ENCODE results near the gene RRBP1. TPM values are rescaled to one million over a fixed set of nuclear protein-coding genes. Genes with fewer than 3 reads are reported as not detected.

The RRBP1 gene
- total RNA-seq, 6 experiments from 2014 or later, result 121 to 274 (median 193) TPM

DNA sequence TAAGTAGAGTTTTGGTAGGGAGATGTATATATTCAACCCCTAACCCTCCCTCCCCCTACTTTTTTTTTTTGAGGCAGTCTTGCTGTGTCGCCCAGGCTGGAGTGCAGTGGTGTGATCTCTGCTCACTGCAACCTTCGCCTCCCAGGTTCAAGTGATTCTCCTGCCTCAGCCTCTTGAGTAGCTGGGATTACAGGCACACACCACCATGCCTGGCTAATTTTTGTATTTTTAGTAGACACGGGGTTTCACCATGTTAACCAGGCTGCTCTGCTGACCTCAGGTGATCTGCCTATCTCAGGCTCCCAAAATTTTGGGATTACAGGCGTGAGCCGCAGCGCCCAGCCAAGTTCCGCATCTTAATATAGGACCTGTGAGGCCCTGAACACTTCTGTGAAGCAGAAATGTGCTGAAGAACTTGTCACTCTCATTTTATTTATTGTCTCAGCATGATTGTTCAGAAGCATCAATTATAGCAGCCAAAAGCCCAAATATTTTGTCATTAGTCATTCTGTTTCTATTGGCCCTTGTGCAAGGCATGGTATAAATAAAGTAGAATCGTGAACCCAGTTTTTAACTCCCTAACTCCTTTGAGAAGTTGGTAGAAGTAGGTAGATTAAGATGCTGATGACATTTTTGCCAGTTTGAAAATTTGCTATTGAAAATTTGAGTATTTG lies 92.7 kb downstream of the RRBP1 start:
- H3K4me3 ChIP-seq, result no peak overlapping the region
- no peak for TF ChIP-seq POLR2A (IDR thresholded peaks at IDR 0.05)
- no peak for DNase-seq
- peaks cover 0 to 5% (median 2%) of the 10 kb centered on the region in 4 donors for H3K4me1 ChIP-seq
- no peak for ATAC-seq
- intact Hi-C loops (cut with DNase I), result no loop called here
- no peaks in the 10 kb centered on the region for H3K36me3 ChIP-seq
- H3K9me3 ChIP-seq, result no peaks in the 10 kb centered on the region
- H3K27me3 ChIP-seq, result no peaks in the 10 kb centered on the region
- H3K27ac ChIP-seq, result no peak overlapping the region
- 84% methylated on average over 7 of the region's 8 CpGs for WGBS (ENCODE audit: insufficient coverage, low coverage, low lambda C conversion rate, missing lambda C conversion rate)

DNA sequence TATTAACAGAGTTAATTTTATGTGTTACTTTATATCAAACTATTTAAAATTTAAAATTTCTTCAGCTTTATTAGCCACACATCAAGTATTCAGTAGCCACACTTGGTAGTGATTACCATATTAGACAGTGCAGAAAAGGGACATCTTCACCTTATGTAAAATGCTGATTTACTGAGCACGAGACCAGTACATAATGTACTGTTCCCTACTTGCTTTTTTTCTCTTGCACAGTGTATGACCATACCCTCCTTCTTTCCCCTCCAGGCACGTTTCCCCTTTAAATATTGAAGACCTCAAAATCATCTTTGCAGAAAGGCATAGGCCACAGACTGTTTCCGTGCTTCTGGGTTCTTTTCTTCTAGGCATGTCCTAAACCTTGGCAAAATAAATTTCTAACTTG lies 94.2 kb downstream of the RRBP1 start:
- TF ChIP-seq, protein P1, sequence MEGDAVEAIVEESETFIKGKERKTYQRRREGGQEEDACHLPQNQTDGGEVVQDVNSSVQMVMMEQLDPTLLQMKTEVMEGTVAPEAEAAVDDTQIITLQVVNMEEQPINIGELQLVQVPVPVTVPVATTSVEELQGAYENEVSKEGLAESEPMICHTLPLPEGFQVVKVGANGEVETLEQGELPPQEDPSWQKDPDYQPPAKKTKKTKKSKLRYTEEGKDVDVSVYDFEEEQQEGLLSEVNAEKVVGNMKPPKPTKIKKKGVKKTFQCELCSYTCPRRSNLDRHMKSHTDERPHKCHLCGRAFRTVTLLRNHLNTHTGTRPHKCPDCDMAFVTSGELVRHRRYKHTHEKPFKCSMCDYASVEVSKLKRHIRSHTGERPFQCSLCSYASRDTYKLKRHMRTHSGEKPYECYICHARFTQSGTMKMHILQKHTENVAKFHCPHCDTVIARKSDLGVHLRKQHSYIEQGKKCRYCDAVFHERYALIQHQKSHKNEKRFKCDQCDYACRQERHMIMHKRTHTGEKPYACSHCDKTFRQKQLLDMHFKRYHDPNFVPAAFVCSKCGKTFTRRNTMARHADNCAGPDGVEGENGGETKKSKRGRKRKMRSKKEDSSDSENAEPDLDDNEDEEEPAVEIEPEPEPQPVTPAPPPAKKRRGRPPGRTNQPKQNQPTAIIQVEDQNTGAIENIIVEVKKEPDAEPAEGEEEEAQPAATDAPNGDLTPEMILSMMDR (IDR thresholded peaks at IDR 0.05), result no peak
- no peak for TF ChIP-seq POLR2A (IDR thresholded peaks at IDR 0.05)
- 68% methylated on average over 3 of the region's 3 CpGs for WGBS (ENCODE audit: insufficient coverage, low coverage, low lambda C conversion rate, missing lambda C conversion rate)
- Histone ChIP-seq H3K27me3 (no peaks in the 10 kb centered on the region), H3K4me3 (no peak overlapping the region), H3K27ac (no peak overlapping the region), H3K4me1 (peaks cover 0 to 5% (median 0%) of the 10 kb centered on the region in 4 donors), H3K36me3 (no peaks in the 10 kb centered on the region), H3K9me3 (no peaks in the 10 kb centered on the region)
- intact Hi-C loops (cut with DNase I), result no loop called here
- ATAC-seq (no peak), DNase-seq (no peak)

DNA sequence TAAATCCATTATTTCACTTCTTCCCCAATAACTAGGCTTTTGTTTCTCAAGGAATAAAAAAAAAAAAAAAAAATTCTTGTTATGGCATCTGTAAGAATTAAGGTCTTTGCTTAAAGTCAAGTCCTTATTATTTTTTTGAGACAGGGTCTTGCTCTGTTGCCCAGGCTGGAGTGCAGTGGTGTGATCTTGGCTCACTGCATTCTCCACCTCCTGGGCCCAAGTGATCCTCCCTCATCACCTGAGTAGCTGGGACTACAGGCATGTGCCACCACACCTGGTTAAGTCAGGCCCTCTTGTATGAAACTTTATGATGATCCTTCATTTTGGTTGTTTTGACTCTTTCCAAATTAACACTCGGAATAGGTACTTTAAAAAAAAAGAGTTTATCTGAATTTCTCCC lies 94.9 kb downstream of the RRBP1 start:
- intact Hi-C loops (cut with DNase I), result no loop called here

DNA sequence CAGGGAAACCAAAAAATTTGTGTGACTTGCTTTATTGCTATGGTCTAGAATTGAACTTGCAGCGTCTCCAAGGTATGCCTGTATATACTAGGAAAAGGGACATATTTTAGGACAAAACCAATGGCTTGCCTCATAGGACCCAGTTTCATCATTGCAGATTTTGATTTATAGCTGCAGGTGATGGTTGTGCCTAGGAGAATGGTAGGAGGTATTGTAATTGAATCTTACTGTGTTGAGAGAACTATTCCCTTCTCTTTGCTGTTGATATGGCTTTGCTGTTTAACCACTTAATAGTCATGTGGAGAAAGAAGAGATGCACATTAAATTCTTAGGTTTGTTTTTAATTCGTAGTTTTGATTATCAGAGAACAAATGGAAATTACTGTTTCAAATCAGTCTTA lies 95.8 kb downstream of the RRBP1 start:
- intact Hi-C loops (cut with DNase I), result no loop called here
- no peak for DNase-seq
- WGBS (ENCODE audit: insufficient coverage, low coverage, low lambda C conversion rate, missing lambda C conversion rate), result 89% methylated on average over 2 of the region's 2 CpGs
- TF ChIP-seq POLR2A (IDR thresholded peaks at IDR 0.05), result no peak
- Histone ChIP-seq H3K36me3 (no peaks in the 10 kb centered on the region), H3K27me3 (no peaks in the 10 kb centered on the region), H3K4me3 (no peak overlapping the region), H3K9me3 (no peaks in the 10 kb centered on the region), H3K4me1 (peaks cover 0 to 5% (median 0%) of the 10 kb centered on the region in 4 donors), H3K27ac (no peak overlapping the region)
- ATAC-seq, result no peak

More for the DNA sequence above, 94.9 kb downstream of the RRBP1 start:
- 100% methylated on average over 1 of the region's 1 CpG for WGBS (ENCODE audit: insufficient coverage, low coverage, low lambda C conversion rate, missing lambda C conversion rate)
- Histone ChIP-seq H3K27me3 (no peaks in the 10 kb centered on the region), H3K4me3 (no peak overlapping the region), H3K4me1 (peaks cover 0 to 5% (median 0%) of the 10 kb centered on the region in 4 donors), H3K36me3 (no peaks in the 10 kb centered on the region), H3K27ac (no peak overlapping the region), H3K9me3 (no peaks in the 10 kb centered on the region)
- TF ChIP-seq POLR2A (IDR thresholded peaks at IDR 0.05), result no peak
- TF ChIP-seq, protein P1 (IDR thresholded peaks at IDR 0.05), result no peak
- ATAC-seq, result no peak
- no peak for DNase-seq

DNA sequence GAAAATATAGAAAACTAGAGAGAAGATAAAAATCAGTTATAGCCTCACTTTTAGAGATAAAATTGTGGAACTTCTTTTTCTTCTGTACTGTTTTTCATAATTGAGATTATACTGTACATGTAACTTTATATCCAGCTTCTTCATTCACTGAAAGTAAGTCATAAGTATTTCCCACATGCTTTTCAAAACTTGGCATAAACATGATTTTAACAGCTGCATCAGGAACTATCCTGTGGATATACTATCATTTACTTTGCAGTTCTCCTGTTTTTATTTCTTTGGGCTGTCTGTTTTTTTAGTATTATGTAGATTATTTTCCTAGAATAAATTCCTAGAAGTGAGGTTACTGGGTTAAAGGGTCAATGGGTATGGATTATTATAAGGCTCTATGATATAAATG lies 97.4 kb downstream of the RRBP1 start:
- Histone ChIP-seq H3K4me1 (no peaks in the 10 kb centered on the region), H3K27me3 (no peaks in the 10 kb centered on the region), H3K27ac (no peak overlapping the region), H3K9me3 (no peaks in the 10 kb centered on the region), H3K4me3 (no peak overlapping the region), H3K36me3 (no peaks in the 10 kb centered on the region)
- TF ChIP-seq, protein P1 (IDR thresholded peaks at IDR 0.05), result no peak
- intact Hi-C loops (cut with DNase I), result no loop called here
- ATAC-seq (no peak), DNase-seq (no peak)
